Effector CD8-positive, alpha-beta T cell (primary cell): ENCODE results near the gene ZBTB22.
A peak's percentile ranks its signal among the peaks of the same experiment; 100 is the strongest.
"Not testable (repeated sequence)": the region's sequence is repeated elsewhere in the genome, so short reads cannot be mapped to it uniquely, and the experiment has no call there.

ENCODE experiments used
- DNase-seq: peaks from one replicate; lab custom pipeline; 2025; lab: John Stamatoyannopoulos, UW

ZBTB22 gene

DNA sequence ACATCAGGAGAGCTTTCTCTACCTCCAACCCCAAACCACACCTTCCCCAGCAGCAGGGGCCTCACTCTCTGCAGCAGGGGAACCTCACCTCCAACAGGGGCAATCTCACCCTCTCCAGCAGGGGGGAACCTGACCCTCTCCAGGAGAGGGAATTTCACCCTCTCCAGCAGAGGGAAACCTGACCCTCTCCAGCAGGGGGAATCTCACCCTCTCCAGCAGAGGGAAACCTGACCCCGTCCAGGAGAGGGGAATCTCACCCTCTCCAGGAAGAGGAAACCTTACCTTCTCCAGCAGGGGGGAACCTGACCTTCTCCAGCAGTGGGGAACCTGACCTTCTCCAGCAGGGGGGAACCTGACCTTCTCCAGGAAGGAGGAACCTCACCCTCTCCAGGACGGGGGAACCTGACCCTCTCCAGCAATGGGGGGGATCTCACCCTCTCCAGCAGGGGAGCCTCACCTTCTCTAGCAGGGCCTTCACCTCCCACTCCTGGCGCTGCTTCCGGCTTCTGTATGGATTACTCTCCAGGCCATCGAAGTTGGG lies 37.5 kb downstream of the ZBTB22 start:
- peak; percentile 14 for DNase-seq

GRCh38 chr6:33279257-33279695 lies 38.3 kb downstream of the ZBTB22 start:
- DNase-seq: no peak

- no peak for DNase-seq
These were observed 38.7 kb downstream of the ZBTB22 start for GRCh38 chr6:33278810-33279209.

DNA sequence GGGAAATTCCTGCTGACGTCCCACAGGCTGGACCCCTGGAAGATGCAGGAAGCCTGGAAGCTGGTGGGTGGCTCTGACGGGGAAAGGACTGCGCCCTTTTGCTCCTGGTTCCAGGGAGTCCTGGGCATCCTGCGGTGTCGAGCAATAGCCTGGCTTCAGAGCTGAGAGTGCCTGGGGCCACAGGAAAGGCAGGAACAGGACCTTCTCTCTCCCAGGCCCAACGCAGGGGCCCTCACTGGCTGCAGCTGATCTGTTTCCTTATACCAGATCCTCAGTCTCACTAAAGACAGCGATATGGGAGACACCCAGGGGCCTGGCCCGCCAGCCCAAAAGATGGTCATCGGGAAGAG lies 39.2 kb downstream of the ZBTB22 start:
- DNase-seq: no peak

GRCh38 chr6:33277663-33278391 lies 39.7 kb downstream of the ZBTB22 start:
- DNase-seq: peak; percentile 16

DNA sequence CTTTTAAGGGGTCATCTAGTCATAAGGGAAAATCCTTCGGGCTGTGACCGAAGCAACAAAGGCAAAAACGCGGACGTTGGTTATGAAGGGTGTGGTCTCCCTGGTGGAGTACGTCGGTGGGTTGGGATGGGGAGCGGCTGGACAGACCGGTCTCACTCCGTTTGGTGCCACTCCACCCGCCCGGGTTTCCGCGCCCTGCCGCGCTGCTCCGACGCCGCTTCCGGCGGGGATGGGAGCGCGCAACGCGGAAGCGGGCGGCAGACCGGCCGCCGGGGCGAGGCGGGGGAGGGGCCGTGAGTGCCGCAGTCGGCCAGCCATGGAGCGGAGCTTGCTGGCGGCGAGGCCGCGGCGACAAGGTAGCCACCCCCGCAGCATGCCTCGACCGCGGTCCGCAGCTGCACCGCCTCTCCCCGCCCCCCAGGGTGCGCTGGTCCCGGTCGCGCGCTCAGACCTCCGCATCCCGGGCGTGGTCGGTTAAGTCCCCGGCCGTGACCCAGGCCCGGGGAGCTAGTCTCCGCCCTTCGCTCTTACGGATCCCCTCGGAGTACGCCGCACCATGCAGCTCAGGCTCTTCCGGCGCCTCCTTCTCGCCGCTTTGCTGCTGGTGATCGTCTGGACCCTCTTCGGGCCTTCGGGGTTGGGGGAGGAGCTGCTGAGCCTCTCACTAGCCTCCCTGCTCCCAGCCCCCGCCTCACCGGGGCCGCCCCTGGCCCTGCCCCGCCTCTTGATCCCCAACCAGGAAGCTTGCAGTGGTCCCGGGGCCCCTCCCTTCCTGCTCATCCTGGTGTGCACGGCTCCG lies 40.5 kb downstream of the ZBTB22 start, which contains the start of gene B3GALT4:
Gene B3GALT4 (plus strand): TSS at position 260 of the 799 bp plus-strand sequence. CDS start 297 bp downstream, at position 557.
- DNase-seq: peak; percentile 56

- no peak for DNase-seq
These were observed 41.0 kb downstream of the ZBTB22 start for GRCh38 chr6:33276581-33276863.

DNA sequence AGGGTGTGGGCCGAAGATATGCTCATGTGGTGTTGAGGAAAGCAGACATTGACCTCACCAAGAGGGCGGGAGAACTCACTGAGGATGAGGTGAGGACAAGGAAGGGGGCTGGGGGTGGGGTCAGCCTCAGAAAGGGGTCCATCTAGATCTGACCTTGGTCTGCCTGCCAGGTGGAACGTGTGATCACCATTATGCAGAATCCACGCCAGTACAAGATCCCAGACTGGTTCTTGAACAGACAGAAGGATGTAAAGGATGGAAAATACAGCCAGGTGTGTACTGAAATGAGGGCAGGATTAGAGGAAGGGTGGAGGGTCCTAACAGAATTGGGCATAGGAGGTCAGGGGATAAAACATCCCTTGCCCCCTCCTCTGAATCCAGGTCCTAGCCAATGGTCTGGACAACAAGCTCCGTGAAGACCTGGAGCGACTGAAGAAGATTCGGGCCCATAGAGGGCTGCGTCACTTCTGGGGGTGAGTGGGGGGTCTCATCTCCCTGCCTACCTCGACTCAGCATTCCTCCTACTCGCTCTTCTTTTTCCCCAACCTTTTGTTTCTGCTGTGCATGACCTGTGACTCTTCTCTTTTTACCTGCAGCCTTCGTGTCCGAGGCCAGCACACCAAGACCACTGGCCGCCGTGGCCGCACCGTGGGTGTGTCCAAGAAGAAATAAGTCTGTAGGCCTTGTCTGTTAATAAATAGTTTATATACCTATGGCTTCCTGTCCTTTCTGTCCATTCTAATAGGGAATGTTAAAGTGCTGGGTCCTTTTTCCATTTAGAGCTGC lies 41.6 kb downstream of the ZBTB22 start:
- not testable (repeated sequence) for DNase-seq

DNA sequence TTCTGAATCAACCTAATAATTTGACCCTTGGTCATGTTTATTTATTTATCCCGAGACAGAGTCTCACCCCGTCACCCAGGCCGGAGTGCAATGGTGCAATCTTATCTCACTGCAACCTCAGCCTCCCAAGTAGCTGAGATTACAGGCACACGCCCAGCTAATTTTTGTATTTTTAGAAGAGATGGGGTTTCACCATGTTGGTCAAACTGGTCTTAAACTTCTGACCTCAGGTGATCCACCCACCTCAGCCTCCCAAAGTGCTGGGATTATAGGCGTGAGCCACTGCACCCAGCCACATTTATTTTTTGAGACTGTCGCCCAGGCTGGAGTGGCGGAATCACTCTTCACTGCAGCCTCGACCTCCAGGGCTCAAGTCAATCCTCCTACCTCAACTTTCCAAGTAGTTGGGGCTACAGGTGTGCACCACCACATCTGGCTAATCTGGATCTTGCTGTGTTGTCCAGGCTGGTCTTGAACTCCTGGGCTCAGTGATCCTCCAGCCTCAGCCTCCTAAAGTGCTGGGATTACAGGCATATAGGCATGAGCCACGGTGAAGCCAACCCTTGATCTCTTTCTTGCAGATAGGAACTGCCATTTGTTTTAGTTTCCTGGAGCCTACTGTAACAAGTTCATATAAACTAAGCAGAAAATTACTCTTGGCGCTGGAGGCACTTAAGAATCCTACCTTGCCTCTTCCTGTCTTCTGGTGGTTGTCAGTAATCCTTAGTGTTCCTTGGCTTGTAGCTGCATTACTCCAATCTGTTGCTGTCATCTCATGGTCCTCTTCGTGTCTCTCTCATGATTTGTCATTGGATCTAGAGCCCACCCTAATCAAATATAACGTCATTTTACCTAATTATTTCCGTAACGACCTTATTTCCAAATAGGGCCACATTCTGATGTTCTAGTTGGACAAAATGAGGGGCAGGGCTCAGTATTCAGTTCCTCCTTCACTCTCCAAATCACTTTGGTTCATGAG lies 43.3 kb downstream of the ZBTB22 start:
- DNase-seq: no peak

GRCh38 chr6:33273129-33273923 lies 44.2 kb downstream of the ZBTB22 start:
- DNase-seq: no peak

GRCh38 chr6:33272275-33273128 lies 45.0 kb downstream of the ZBTB22 start:
- no peak for DNase-seq

DNA sequence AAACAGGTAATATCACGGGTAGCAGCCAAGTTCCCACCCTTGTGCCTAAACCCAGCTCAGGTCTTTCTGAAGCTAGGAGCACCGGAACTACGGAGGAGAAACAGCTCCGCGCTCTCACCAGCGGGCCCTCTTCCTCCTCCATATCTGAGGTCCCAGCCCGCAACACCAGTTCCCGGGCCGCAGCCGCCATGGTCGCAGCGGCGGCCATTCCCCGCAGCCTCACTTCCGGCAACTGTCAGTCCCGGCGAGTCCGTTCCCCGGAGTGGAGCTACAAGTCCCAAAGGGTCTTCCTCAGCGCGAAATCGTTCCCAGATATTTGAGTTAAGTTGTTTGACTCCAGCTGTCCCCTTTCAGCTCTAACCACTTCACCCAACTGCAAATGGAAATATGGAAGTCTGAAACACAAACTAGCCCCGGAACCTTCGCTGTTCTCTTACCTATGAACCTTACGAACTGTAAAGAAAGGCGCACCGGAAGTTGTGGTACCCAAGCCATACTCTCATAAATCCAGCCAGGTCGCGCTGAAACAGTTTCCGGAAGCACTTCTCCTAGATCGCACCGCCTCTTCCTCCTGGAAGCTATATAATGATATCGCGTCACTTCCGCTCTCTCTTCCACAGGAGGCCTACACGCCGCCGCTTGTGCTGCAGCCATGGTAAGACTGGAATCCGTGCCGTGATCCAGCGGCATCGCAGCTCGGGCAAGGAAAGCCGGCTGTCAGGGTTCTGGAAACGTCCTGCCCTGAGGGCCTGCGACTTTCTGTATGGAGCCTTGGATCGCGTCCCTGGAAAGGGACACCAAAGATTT lies 45.9 kb downstream of the ZBTB22 start, which contains the start of the genes RPS18 and VPS52:
Gene RPS18 (plus strand): TSS at position 608 of the 807 bp plus-strand sequence. CDS start 45 bp downstream, at position 653.
Gene VPS52 (minus strand): TSS at position 409 of the 807 bp plus-strand sequence. CDS start 201 bp downstream, at position 208.
- DNase-seq: peak; percentile 84

DNA sequence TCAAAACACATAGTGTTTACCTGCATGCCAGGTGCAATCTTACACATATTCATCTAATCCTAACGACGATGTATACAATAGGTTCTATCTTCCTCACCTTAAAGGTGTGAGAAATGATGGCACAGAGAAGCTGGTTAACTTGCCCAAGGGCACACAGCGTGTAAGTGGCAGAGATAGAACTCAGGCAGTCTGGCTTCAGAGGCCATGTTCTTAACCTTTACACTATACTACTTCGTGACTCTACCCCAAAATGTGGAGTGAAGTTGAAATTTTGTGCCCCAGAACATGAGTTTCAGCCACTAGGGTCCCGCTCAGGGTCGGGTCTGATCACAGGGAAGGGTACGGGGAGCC lies 46.5 kb downstream of the ZBTB22 start:
- no peak for DNase-seq
